ACC112 (cell line): Measurements from ENCODE around the gene SECTM1.

Experiments used
- H2AFZ ChIP-seq: fragments of 200-600 bp; sonication (generic); one replicate; pipeline ENCODE4 v1.6.0; 2017; ENCODE audit warnings: antibody characterized with exemption, low read length; ENCODE audit not compliant: unreplicated experiment
- H3K27ac ChIP-seq: fragments of 200-600 bp; sonication (generic); 2 replicates; pipeline ENCODE4 v1.5.1; 2014; ENCODE audit warnings: low read depth, mild to moderate bottlenecking, antibody characterized with exemption, low read length, moderate library complexity
- H3K27me3 ChIP-seq: fragments of 200-600 bp; sonication (generic); 2 replicates; pipeline ENCODE4 v1.6.1; 2014; ENCODE audit warnings: mild to moderate bottlenecking, antibody characterized with exemption, low read length, moderate library complexity, mixed read lengths; ENCODE audit not compliant: insufficient read depth
- H3K36me3 ChIP-seq: fragments of 200-600 bp; sonication (generic); 2 replicates; pipeline ENCODE4 v1.6.1; 2016; ENCODE audit warnings: mild to moderate bottlenecking, antibody characterized with exemption, low read length, moderate library complexity, mixed read lengths; ENCODE audit not compliant: insufficient read depth
- H3K4me1 ChIP-seq: fragments of 200-600 bp; sonication (generic); one replicate; pipeline ENCODE4 v1.6.1; 2016; ENCODE audit warnings: low read length, mixed read lengths; ENCODE audit not compliant: insufficient read depth, unreplicated experiment, control insufficient read depth
- H3K4me3 ChIP-seq: fragments of 200-600 bp; sonication (generic); 2 replicates; pipeline ENCODE4 v1.5.1; 2014; ENCODE audit warnings: mild to moderate bottlenecking, low read depth, low read length
- H3K79me2 ChIP-seq: fragments of 200-600 bp; sonication (generic); one replicate; pipeline ENCODE4 v1.6.0; 2016; ENCODE audit warnings: low read length; ENCODE audit not compliant: control insufficient read depth, unreplicated experiment, insufficient read depth

SECTM1 gene

DNA sequence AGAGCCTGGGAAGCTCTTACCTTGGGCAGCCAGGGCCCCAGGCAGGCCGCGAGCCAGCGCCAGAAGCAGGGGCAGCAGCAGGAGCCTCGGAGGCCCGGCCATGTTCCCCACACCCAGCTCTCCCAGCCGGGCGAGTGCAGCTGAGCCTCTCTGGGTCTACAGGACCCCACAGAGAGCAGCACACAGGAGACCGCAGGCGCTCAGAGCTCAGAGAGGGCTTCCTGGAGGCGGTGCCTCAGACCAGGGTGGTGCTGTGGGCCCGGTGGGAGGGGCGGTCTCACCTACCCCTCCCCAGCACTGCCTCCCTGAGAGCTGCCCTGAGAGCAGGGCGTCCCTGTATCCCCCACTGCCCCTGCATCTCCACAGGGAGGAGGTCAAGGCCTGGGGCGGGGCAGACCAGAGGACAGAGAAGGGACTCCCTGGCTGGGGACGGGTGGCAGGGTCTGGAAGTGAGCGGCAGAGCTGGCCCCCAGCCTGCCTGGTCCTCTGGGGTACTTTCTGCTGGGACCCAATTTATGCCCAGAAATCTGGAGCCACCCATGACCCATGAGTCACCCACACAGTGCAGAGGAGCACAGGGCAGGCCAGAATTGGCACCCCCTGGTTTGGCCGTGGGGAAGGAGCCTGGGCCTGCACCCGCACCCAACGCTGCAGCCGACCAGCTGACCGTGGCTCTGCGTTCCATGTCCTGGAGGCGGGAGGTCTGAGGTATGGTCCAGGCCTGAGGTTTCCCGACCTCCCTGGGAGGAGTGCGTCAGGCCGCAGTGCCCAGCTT lies 16.0 kb downstream of the SECTM1 start, which contains the start of gene CD7:
TSS of gene CD7 (minus strand) at position 215 of the 775 bp plus-strand sequence. CDS start at position 102, 113 bp downstream.
- peaks cover 7% of the 10 kb centered on the region for H3K4me1 ChIP-seq
- no peak within 1 kb of the TSS for H2AFZ ChIP-seq
- H3K36me3 ChIP-seq, result no peaks in the 10 kb centered on the region
- H3K27me3 ChIP-seq, result peaks cover 17% of the 10 kb centered on the region; the same call in 1 of the 2 replicates
- H3K27ac ChIP-seq, result no peak within 1 kb of the TSS
- no peak within 1 kb of the TSS for H3K4me3 ChIP-seq
- H3K79me2 ChIP-seq, result no peaks in the 10 kb centered on the region

- no peak overlapping the region for H3K4me3 ChIP-seq
- no peak overlapping the region for H2AFZ ChIP-seq
- no peaks in the 10 kb centered on the region for H3K79me2 ChIP-seq
Observed at GRCh38 chr17:82316651-82317393, 16.7 kb downstream of the SECTM1 start.

GRCh38 chr17:82315703-82316358 lies 17.7 kb downstream of the SECTM1 start:
- Histone ChIP-seq H3K27ac (no peak overlapping the region), H3K4me1 (peaks cover 7% of the 10 kb centered on the region), H3K79me2 (no peaks in the 10 kb centered on the region), H3K27me3 (peaks cover 17% of the 10 kb centered on the region; the same call in 1 of the 2 replicates), H3K4me3 (no peak overlapping the region), H3K36me3 (no peaks in the 10 kb centered on the region), H2AFZ (no peak overlapping the region)

More at GRCh38 chr17:82316651-82317393, 16.7 kb downstream of the SECTM1 start:
- H3K36me3 ChIP-seq, result no peaks in the 10 kb centered on the region
- H3K27me3 ChIP-seq, result peaks cover 17% of the 10 kb centered on the region; the same call in 1 of the 2 replicates
- H3K4me1 ChIP-seq, result peaks cover 7% of the 10 kb centered on the region
- H3K27ac ChIP-seq, result no peak overlapping the region

GRCh38 chr17:82314727-82315605 lies 18.6 kb downstream of the SECTM1 start:
- Histone ChIP-seq H3K27ac (no peak overlapping the region), H3K4me3 (no peak overlapping the region), H2AFZ (no peak overlapping the region), H3K4me1 (peaks cover 7% of the 10 kb centered on the region), H3K27me3 (peaks cover 17% of the 10 kb centered on the region; the same call in 1 of the 2 replicates), H3K36me3 (no peaks in the 10 kb centered on the region), H3K79me2 (no peaks in the 10 kb centered on the region)

DNA sequence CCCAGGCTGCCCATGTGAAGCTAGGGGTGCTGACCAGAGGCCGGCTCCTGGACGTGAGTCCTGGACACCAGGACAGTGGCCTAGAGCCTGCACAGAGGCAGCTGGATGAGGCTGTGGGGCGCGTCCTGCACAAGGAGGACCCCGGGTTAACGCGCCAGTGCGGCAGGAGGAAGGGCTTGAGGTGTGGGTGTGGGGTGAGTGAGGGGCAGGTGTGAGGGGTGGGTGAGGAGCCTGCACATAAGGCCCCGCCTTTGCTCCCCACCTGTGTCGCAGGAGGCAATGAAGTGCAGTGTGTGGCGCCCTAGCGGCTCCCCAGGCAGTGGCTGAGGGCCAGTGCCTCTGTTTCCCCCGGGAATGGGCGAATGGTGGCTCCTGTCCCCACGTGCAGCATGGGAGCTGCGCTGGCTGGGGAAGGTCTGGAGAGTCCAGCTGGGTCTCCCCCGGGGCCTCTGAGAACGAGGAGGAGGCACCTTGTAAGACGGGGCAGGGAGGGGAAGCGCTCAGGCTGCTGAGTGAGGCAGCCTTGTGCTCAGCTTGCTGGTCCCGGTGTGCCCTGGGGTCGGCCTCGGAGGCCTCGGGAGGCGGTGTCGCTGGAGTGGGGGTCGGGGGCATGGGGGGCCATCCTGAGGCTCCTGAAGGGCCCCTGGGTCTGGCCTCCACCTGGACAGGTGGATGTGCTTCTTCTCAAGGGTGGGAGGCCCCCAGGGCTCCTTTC lies 19.4 kb downstream of the SECTM1 start:
- no peak overlapping the region for H3K4me3 ChIP-seq
- H2AFZ ChIP-seq, result no peak overlapping the region
- H3K4me1 ChIP-seq, result peaks cover 7% of the 10 kb centered on the region
- peaks cover 17% of the 10 kb centered on the region; the same call in 1 of the 2 replicates for H3K27me3 ChIP-seq
- H3K79me2 ChIP-seq, result no peaks in the 10 kb centered on the region
- no peaks in the 10 kb centered on the region for H3K36me3 ChIP-seq
- H3K27ac ChIP-seq, result no peak overlapping the region

GRCh38 chr17:82313195-82314011 lies 20.2 kb downstream of the SECTM1 start:
- Histone ChIP-seq H2AFZ (no peak overlapping the region), H3K4me1 (peaks cover 7% of the 10 kb centered on the region), H3K27me3 (peaks cover 17% of the 10 kb centered on the region; the same call in 1 of the 2 replicates), H3K79me2 (no peaks in the 10 kb centered on the region), H3K36me3 (no peaks in the 10 kb centered on the region), H3K4me3 (no peak overlapping the region), H3K27ac (no peak overlapping the region)

DNA sequence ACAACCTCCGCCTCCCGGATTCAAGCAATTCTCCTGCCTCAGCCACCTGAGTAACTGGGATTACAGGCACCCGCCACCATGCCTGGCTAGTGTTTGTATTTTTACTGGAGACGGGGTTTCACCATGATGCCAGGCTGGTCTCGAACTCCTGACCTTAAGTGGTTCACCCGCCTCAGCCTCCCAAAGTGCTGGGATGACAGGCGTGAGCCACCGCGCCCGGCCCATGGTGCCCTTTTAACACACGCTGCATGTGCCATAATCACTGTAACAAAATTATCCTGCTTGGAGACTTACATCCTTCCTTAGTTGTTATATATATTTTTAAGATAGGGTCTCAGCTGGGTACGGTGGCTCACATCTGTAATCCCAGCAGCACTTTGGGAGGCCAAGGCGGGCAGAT lies 21.6 kb downstream of the SECTM1 start:
- Histone ChIP-seq H3K27me3 (peaks cover 17% of the 10 kb centered on the region; the same call in 1 of the 2 replicates), H3K4me3 (no peak overlapping the region), H3K36me3 (no peaks in the 10 kb centered on the region)

DNA sequence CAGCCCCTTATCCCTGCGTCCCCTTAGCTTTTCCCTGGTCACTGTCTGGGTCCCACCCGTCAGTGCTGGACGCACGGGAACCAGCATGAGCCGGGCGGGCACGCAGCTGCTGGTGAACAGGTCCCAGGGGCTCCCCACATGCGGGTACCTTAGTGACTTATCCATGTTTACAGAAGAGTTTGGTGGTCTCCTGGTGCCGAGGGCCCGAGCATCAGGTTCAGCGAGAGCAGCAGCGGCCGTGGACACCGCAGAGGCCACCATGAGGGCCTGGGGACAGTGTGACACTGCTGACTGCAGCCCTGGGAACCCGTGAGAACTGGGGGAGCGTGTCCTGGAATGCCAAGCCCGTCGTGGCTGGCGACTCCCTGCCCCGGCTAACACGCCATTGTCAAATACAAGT lies 22.7 kb downstream of the SECTM1 start:
- Histone ChIP-seq H3K79me2 (no peaks in the 10 kb centered on the region), H3K27ac (no peak overlapping the region), H3K27me3 (peaks cover 15% of the 10 kb centered on the region; the same call in 1 of the 2 replicates), H3K4me3 (no peak overlapping the region), H2AFZ (no peak overlapping the region), H3K4me1 (peaks cover 4% of the 10 kb centered on the region), H3K36me3 (no peaks in the 10 kb centered on the region)

More for the DNA sequence above, 21.6 kb downstream of the SECTM1 start:
- Histone ChIP-seq H3K4me1 (peaks cover 7% of the 10 kb centered on the region), H2AFZ (no peak overlapping the region), H3K27ac (no peak overlapping the region), H3K79me2 (no peaks in the 10 kb centered on the region)
